ENCODE data around the gene CCDC178.
"Not testable (repeated sequence)": the region's sequence is repeated elsewhere in the genome, so short reads cannot be mapped to it uniquely, and the experiment has no call there.

The CCDC178 gene

GRCh38 chr18:33424266-33424946 lies 16.1 kb downstream of the CCDC178 start:
- no peak overlapping the region for H3K27ac Mint-ChIP-seq
- CTCF ChIA-PET, result no interaction called here

GRCh38 chr18:33421225-33421624 lies 19.3 kb downstream of the CCDC178 start:
- Mint-ChIP-seq H3K9me3 (peaks cover 3% of the 10 kb centered on the region), H3K4me3 (no peak overlapping the region), H3K4me1 (no peaks in the 10 kb centered on the region), H3K27ac (no peak overlapping the region), H3K27me3 (no peaks in the 10 kb centered on the region), H3K36me3 (no peaks in the 10 kb centered on the region)
- DNase-seq, result no peak
- CTCF ChIA-PET, result no interaction called here

More at GRCh38 chr18:33424266-33424946, 16.1 kb downstream of the CCDC178 start:
- H3K4me3 Mint-ChIP-seq, result no peak overlapping the region
- no peaks in the 10 kb centered on the region for H3K36me3 Mint-ChIP-seq
- DNase-seq, result no peak
- H3K9me3 Mint-ChIP-seq, result peaks cover 3% of the 10 kb centered on the region
- H3K27me3 Mint-ChIP-seq, result no peaks in the 10 kb centered on the region
- H3K4me1 Mint-ChIP-seq, result no peaks in the 10 kb centered on the region

- H3K36me3 Mint-ChIP-seq, result no peaks in the 10 kb centered on the region
- H3K4me3 Mint-ChIP-seq, result no peak overlapping the region
- no peak for DNase-seq
- H3K4me1 Mint-ChIP-seq, result no peaks in the 10 kb centered on the region
- CTCF ChIA-PET, result no interaction called here
- peaks cover 2% of the 10 kb centered on the region for H3K9me3 Mint-ChIP-seq
- no peaks in the 10 kb centered on the region for H3K27me3 Mint-ChIP-seq
- H3K27ac Mint-ChIP-seq, result no peak overlapping the region
Observed at GRCh38 chr18:33404244-33404873, 36.2 kb downstream of the CCDC178 start.

- H3K4me1 Mint-ChIP-seq, DNase-seq, H3K27ac Mint-ChIP-seq, H3K27me3 Mint-ChIP-seq, H3K9me3 Mint-ChIP-seq, H3K36me3 Mint-ChIP-seq, CTCF ChIA-PET, H3K4me3 Mint-ChIP-seq: not testable (repeated sequence)
Observed at GRCh38 chr18:33398939-33399338, 41.6 kb downstream of the CCDC178 start.

- Mint-ChIP-seq H3K27me3 (no peaks in the 10 kb centered on the region), H3K4me1 (no peaks in the 10 kb centered on the region), H3K27ac (no peak overlapping the region), H3K4me3 (no peak overlapping the region), H3K36me3 (no peaks in the 10 kb centered on the region), H3K9me3 (peaks cover 8% of the 10 kb centered on the region)
- DNase-seq, result no peak
- CTCF ChIA-PET, result no interaction called here
Observed at GRCh38 chr18:33375829-33376228, 64.7 kb downstream of the CCDC178 start.

GRCh38 chr18:33372442-33372841 lies 68.1 kb downstream of the CCDC178 start:
- Mint-ChIP-seq H3K36me3 (no peaks in the 10 kb centered on the region), H3K9me3 (peaks cover 3% of the 10 kb centered on the region), H3K27me3 (no peaks in the 10 kb centered on the region), H3K4me3 (no peak overlapping the region), H3K27ac (no peak overlapping the region), H3K4me1 (no peaks in the 10 kb centered on the region)
- CTCF ChIA-PET, result no interaction called here
- no peak for DNase-seq

GRCh38 chr18:33369711-33370449 lies 70.6 kb downstream of the CCDC178 start:
- Mint-ChIP-seq H3K4me1 (no peaks in the 10 kb centered on the region), H3K9me3 (peaks cover under 1% of the 10 kb centered on the region), H3K4me3 (no peak overlapping the region), H3K27me3 (no peaks in the 10 kb centered on the region), H3K36me3 (no peaks in the 10 kb centered on the region), H3K27ac (no peak overlapping the region)
- CTCF ChIA-PET, result no interaction called here
- no peak for DNase-seq

- Mint-ChIP-seq H3K4me1 (no peaks in the 10 kb centered on the region), H3K36me3 (no peaks in the 10 kb centered on the region), H3K4me3 (no peak overlapping the region), H3K9me3 (peaks cover 4% of the 10 kb centered on the region), H3K27me3 (no peaks in the 10 kb centered on the region), H3K27ac (no peak overlapping the region)
- CTCF ChIA-PET, result no interaction called here
- no peak for DNase-seq
Observed at GRCh38 chr18:33356735-33357134, 83.8 kb downstream of the CCDC178 start.

GRCh38 chr18:33355756-33356155 lies 84.8 kb downstream of the CCDC178 start:
- Mint-ChIP-seq H3K27me3 (no peaks in the 10 kb centered on the region), H3K4me1 (no peaks in the 10 kb centered on the region), H3K4me3 (no peak overlapping the region), H3K9me3 (peaks cover 2% of the 10 kb centered on the region), H3K27ac (no peak overlapping the region), H3K36me3 (no peaks in the 10 kb centered on the region)
- CTCF ChIA-PET, result no interaction called here
- DNase-seq, result no peak

DNA sequence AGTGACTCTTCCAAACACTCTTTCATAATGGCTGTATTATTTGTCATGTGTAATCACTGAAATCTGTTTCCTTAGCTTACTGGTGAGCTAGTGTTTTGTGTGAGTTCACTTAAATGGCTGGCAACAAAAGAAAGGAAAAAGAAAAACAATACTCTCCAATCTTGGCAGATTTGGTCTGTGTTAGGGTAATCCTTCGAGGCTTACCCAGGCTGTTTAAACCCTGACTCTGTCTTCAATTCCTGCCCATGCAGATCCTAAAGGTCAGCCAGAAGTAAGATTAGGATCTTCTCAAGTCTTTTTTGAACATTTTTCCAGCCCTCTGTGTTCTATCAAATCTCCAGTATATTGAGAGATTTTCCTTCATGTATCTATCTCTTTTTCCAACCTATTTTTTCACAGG lies 85.3 kb downstream of the CCDC178 start:
- no peak for DNase-seq
- CTCF ChIA-PET, result no interaction called here
- Mint-ChIP-seq H3K27me3 (no peaks in the 10 kb centered on the region), H3K4me3 (no peak overlapping the region), H3K27ac (no peak overlapping the region), H3K36me3 (no peaks in the 10 kb centered on the region), H3K4me1 (no peaks in the 10 kb centered on the region), H3K9me3 (peaks cover 2% of the 10 kb centered on the region)

DNA sequence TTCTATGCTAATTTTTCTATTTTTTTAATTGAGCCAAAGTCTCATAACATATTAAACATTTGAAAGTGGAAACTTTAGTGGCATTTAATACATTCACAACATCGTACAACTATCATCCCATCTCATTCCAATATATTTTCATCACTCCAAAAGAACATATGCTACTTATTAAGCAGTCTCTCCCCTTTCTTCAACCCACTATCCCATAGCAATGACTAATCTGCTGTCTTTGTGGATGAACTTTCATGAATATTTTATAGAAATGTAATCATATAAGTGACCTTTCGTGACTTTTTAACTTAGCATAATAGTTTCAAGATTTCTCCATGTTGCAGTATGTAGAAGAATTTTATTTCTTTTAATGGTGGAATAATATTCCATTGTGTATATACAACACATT lies 90.3 kb downstream of the CCDC178 start:
- no peak for DNase-seq
- CTCF ChIA-PET, result no interaction called here
- Mint-ChIP-seq H3K4me1 (no peaks in the 10 kb centered on the region), H3K27me3 (no peaks in the 10 kb centered on the region), H3K27ac (no peak overlapping the region), H3K36me3 (no peaks in the 10 kb centered on the region), H3K4me3 (no peak overlapping the region), H3K9me3 (no peaks in the 10 kb centered on the region)

DNA sequence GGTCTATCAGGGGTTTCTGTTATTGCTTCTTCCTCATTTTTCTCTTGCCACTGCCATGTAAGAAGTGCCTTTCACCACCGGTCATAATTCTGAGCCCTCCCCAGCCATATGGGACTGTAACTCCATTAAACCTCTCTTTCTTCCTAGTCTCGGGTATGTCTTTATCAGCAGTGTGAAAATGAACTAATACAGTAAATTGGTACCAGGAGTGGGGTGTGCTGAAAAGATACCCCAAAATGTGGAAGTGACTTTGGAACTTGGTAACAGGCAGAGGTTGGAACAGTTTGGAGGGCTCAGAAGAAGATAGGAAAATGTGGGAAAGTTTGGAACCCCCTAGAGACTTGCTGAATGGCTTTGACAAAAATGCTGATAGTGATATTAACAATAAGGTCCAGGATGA lies 100.8 kb downstream of the CCDC178 start:
- H3K9me3 Mint-ChIP-seq, result peaks cover 22% of the 10 kb centered on the region
- DNase-seq, H3K4me3 Mint-ChIP-seq, H3K27me3 Mint-ChIP-seq, H3K36me3 Mint-ChIP-seq, H3K27ac Mint-ChIP-seq, CTCF ChIA-PET, H3K4me1 Mint-ChIP-seq: not testable (repeated sequence)

DNA sequence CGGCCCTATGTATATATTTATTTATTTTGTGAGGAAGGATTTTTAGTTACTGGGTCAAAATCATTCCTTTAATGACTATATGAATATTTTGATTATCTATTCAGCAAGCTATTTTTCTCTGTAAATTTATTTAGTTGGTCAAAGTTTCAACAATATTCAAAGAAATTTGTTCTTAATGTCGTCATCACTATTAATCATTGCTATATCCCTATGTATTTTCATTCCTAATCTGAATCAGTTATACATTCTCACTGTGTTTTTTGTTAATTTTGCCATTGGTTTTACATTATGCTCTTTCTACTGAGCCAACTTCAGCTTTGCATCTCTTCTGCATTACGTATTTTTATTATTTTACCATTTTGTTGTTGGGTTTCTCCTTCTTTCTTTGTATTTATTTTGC lies 105.7 kb downstream of the CCDC178 start:
- Mint-ChIP-seq H3K4me3 (no peak overlapping the region), H3K9me3 (peaks cover 10% of the 10 kb centered on the region), H3K36me3 (no peaks in the 10 kb centered on the region), H3K27ac (no peak overlapping the region), H3K4me1 (no peaks in the 10 kb centered on the region), H3K27me3 (no peaks in the 10 kb centered on the region)
- no peak for DNase-seq
- CTCF ChIA-PET, result no interaction called here

GRCh38 chr18:33330711-33331110 lies 109.8 kb downstream of the CCDC178 start:
- Mint-ChIP-seq H3K9me3 (no peaks in the 10 kb centered on the region), H3K36me3 (no peaks in the 10 kb centered on the region), H3K27ac (no peak overlapping the region), H3K4me1 (no peaks in the 10 kb centered on the region), H3K27me3 (no peaks in the 10 kb centered on the region), H3K4me3 (no peak overlapping the region)
- DNase-seq, result no peak
- CTCF ChIA-PET, result no interaction called here

GRCh38 chr18:33326975-33327374 lies 113.5 kb downstream of the CCDC178 start:
- H3K27ac Mint-ChIP-seq, result no peak overlapping the region
- no peaks in the 10 kb centered on the region for H3K9me3 Mint-ChIP-seq
- H3K27me3 Mint-ChIP-seq, result no peaks in the 10 kb centered on the region
- no peaks in the 10 kb centered on the region for H3K36me3 Mint-ChIP-seq
- H3K4me1 Mint-ChIP-seq, result no peaks in the 10 kb centered on the region
- DNase-seq, result no peak
- no peak overlapping the region for H3K4me3 Mint-ChIP-seq
- CTCF ChIA-PET, result no interaction called here
